NCI-H2029 treated with DMSO at 0.1 percent for 48 hours (cell line): ENCODE measurements around the gene CTXN3.
"Not testable (repeated sequence)": the region's sequence is repeated elsewhere in the genome, so short reads cannot be mapped to it uniquely, and the experiment has no call there.

ENCODE experiments used
- DNase-seq: peaks from one replicate; lab custom pipeline; 2025; lab: John Stamatoyannopoulos, UW

CTXN3 gene

GRCh38 chr5:127650649-127651048, 1.8 kb downstream of the CTXN3 start:
- DNase-seq, result no peak

GRCh38 chr5:127652952-127653611, 4.2 kb downstream of the CTXN3 start:
- no peak for DNase-seq

GRCh38 chr5:127656825-127657224, 7.9 kb downstream of the CTXN3 start:
- no peak for DNase-seq

- DNase-seq, result peak; percentile 24
These were observed 11.3 kb downstream of the CTXN3 start for GRCh38 chr5:127660047-127660733.

GRCh38 chr5:127664093-127664492, 15.2 kb downstream of the CTXN3 start:
- no peak for DNase-seq

DNA sequence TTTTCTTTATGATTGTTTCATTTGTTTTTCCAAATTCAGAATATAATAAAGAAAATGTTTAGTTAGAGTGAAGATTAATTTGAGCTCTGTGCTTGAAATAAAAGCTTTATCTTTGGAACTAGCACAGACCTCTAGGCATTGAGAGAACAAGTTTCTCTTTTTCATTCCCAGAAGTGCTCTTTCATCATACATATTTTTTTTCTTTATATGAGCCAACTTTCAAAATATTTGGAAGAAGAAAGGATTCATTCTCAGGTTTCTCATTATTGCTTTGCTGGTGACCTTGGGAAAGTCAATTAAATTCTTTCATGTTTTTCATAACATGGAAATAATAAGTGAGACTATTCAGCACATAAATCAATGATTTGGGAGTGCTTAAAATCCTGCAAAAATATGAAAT, 16.8 kb downstream of the CTXN3 start:
- no peak for DNase-seq

DNA sequence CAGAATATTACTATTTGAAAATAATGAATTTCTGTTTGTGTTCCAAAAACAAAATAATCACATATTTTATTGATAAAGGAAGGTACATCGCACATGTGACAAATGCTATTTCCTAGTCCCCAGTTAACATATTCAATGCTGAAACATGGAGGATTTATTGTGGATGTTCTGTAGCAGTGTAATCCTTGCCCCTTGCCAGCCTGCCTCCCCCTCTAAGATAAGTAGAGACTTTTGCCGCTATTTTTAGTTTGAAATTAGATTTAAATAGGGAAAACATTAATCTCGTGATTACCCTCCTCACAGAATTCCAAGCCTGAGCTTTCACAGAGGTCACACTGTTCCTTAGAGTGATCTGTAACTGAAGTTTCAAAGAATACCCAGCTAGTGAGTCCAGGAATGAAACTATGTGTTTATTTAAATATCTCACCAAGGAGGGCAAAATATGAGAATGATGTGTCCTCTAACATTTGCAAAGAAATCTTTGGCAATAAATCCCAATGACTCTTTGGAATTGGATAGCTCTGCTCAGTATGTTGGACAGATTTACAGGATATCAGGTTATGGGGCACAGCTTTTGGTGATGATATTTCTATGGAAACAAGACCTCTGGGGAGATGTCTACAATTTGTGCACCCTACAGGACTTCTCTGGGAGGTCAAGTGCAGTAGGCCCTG, 17.3 kb downstream of the CTXN3 start:
- no peak for DNase-seq

DNA sequence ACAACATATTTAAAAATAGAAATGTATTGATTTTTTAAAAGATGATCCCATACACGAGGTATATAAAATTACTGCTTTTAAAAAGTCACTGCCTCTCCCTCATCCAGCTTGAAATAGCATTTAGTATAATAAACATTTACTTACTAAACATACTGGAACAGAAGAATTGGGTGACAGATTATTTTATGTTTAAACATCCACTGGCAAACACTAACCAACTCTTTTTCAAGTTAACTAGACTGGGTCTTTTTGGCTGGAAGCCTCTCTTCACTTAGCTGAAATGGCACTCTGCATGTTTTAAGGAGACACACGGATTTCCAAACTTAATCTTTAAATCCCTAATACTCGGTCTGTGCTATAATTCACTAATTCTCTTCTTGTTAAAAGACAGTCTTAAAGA, 19.0 kb downstream of the CTXN3 start:
- DNase-seq, result no peak

- no peak for DNase-seq
These were observed 22.3 kb downstream of the CTXN3 start for GRCh38 chr5:127671218-127671617.

GRCh38 chr5:127673117-127673800, 24.4 kb downstream of the CTXN3 start:
- no peak for DNase-seq

GRCh38 chr5:127676951-127677350, 28.1 kb downstream of the CTXN3 start:
- not testable (repeated sequence) for DNase-seq

DNA sequence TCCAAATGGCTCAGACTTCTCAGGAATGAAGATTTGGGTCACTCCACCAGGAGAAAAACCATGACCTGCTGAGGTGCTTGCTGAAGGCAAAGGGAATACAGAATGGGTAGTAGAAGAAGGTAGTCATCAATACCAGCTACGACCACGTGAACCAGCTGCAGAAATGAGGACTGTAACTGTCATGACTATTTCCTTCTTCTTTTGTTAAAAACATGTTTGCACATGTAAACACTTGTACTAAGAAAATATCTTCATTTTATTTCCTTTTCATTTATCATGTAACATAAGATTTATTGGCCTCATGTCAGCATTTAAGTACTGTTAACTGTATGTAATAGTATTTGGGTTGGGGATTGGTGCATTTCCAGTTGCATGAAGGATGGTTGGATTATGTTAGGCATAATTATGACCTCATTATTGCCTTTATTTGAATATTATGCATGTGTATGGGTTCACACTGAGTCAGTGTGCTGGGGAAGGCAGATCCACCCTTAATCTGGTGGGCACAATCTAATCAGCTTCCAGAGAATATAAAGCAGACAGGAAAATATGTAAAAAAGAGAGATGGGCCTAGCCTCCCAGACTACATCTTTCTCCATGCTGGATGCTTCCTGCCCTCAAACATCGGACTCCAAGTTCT, 30.9 kb downstream of the CTXN3 start:
- DNase-seq, result peak; percentile 2

- no peak for DNase-seq
These were observed 31.7 kb downstream of the CTXN3 start for GRCh38 chr5:127680595-127680994.

- DNase-seq, result no peak
These were observed 34.1 kb downstream of the CTXN3 start for GRCh38 chr5:127683008-127683407.

DNA sequence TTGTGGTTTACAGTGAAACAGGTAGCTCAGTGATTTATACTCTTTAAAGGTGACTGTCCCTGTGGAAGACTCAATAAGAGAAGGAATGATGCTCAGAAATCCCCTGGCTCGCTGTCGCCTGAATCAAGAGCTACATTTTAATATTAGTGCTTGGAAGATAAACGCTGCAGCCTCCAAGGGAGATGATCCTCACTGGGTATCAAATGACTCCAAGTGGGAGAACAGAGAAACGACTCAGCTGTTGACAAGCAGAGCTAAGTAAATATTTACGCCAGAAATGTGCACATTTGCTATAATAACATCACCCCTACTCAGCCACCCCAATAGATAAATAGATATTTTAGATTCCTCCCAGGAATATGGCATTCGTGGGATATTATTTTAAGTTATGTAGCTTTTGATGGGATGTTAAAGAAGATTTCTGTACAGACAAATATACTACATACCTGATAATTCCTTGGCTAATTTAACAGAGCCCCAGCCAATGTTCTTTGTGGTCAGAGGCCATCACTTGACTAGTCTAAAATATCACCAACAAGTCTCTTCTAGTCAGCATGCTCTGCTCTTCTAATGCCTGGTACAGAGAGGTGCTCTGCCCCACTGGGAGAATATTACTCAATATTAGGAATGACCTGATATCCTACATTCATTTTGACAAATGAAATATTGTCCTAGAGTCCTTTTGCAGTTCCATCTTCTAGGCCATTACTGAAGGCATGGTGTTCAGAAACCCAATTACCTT, 36.0 kb downstream of the CTXN3 start:
- no peak for DNase-seq

- DNase-seq, result no peak
These were observed 36.8 kb downstream of the CTXN3 start for GRCh38 chr5:127685662-127686061.

DNA sequence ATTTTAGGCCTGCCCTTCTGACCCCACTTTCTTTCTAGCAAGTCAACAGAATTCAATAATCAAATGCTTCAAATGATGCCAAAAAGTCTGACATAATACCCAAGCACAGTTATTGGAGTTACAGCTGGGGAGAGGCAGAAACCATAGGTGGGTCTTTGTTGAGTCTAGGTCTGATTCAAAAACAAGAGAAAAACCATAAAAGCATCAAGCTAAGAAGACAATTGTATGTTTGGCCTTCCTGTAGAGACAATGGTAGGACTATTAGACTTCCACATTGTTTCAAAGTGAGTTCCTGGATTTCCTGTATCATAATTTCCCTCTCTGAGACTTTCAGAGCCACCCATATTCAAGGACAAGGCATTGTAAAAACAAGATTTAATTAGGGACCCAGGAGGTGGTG, 37.5 kb downstream of the CTXN3 start:
- no peak for DNase-seq

DNA sequence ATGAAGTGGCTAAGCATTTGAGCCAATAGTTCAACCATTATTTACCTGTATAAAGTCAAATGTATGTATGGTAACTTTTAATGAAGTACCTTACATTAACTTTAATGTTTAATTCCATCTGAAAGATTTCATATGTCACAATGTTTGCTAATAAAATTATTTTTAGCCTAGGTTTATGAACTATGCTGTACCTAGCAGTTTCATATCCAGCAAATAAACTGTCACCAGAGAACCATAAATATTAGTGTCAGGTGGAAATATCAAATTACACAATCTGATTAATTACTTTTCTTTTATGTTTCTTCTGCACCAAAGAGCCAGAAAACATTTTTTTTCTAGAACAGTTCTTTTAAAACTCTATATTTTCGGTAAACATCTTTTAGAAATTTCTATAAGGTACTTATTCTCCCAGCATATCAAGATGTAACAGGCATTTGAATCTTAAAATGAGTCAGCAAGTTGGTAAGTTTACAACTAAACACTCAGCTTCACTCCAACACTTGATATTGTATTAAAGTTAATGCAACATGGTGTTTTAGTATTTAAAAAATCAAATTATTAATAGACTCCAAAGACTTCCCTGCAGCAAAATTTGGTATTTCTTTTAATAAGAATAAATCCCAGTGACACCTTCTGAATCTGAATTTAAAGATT, 45.8 kb downstream of the CTXN3 start:
- no peak for DNase-seq

DNA sequence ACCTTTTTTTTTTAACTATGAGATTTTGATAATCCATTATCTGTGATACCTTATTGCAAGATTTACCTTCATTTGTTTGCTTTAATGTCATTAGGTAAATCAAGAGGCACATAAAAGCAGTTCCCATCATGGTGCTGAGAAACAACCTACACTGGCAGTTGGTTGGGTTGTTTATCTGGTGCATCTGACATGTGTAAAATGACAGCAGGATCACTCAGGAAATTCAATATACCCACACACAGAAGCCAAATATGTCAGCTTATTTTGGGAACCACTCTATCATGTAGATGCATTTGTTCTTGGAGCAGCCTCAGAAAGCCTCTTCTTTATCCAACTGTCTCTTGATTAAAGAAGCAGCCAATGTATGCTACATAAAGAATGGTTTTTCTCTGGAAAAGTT, 46.5 kb downstream of the CTXN3 start:
- no peak for DNase-seq

- no peak for DNase-seq
These were observed 47.8 kb downstream of the CTXN3 start for GRCh38 chr5:127696683-127697082.
